Measurements from ENCODE around the gene HSF2. TPM values are rescaled to one million over a fixed set of nuclear protein-coding genes. Genes with fewer than 3 reads are reported as not detected.

Gene HSF2
- total RNA-seq, 1 experiment from 2014 or later: 19.8 TPM

GRCh38 chr6:122476131-122476530 is 76.7 kb downstream of the HSF2 start:
- no peak overlapping the region for H2AFZ ChIP-seq (ENCODE audit: low read depth, low read length, poor library complexity, severe bottlenecking)
- no peak overlapping the region for H3K4me3 ChIP-seq (replicated peaks in 1 of 2; ENCODE audit: low read depth in 1 of 2, low read length in 2 of 2)
- no peak overlapping the region for H3K27ac ChIP-seq (ENCODE audit: low read depth, low read length)
- CTCF ChIA-PET: no interaction called here
- no peaks in the 10 kb centered on the region for H4K20me1 ChIP-seq (ENCODE audit: insufficient read depth)
- no peaks in the 10 kb centered on the region for H3K27me3 ChIP-seq (ENCODE audit: insufficient read depth, low read length)
- intact Hi-C loops (cut with micrococcal nuclease): loop anchor here (1.0 to 5.0 kb wide), 3 partner anchors 251 to 841 kb away; no protein-coding TSS in a partner anchor
- RAD21 ChIA-PET (ENCODE audit: low non-redundant PET in 1 of 2, low total read pairs in 2 of 2, uncharacterized antibody in 2 of 2, unreplicated experiment in 2 of 2): no interaction called here
- TF ChIP-seq RAD21 (IDR thresholded peaks at IDR 0.05; ENCODE audit: low read depth) (peak; percentile 73), EGR1 (IDR thresholded peaks at IDR 0.05; ENCODE audit: low read depth) (no peak), CTCF (IDR thresholded peaks at IDR 0.05 in 2 of 3, conservative IDR thresholded peaks at IDR 0.05 in 1 of 3; ENCODE audit: borderline replicate concordance in 1 of 3, insufficient read depth in 1 of 3, low read depth in 2 of 3, low read length in 2 of 3) (peak; percentile 33 to 77 (median 61); a peak in 5 of 6 replicates), CEBPB (IDR thresholded peaks at IDR 0.05; ENCODE audit: low read depth) (no peak), REST (IDR thresholded peaks at IDR 0.05; ENCODE audit: low read depth) (no peak)
- H3K9ac ChIP-seq (ENCODE audit: low read length): no peak overlapping the region
- POLR2A ChIA-PET: no interaction called here
- no peaks in the 10 kb centered on the region for H3K9me2 ChIP-seq (ENCODE audit: insufficient read depth)
- peaks cover 5% of the 10 kb centered on the region for H3K79me2 ChIP-seq (ENCODE audit: insufficient read depth, low read length)
- DNase-seq (ENCODE audit: low read depth, low spot score) (no peak), ATAC-seq (no peak)
- no peaks in the 10 kb centered on the region for H3K36me3 ChIP-seq (ENCODE audit: control insufficient read depth in 1 of 2, insufficient read depth in 2 of 2, low read length in 2 of 2)
- no peak overlapping the region for H3K4me2 ChIP-seq (ENCODE audit: low read length)
- H3K9me3 ChIP-seq (ENCODE audit: control insufficient read depth in 1 of 2, insufficient read depth in 1 of 2, low read depth in 1 of 2, low read length in 2 of 2): no peaks in the 10 kb centered on the region
- H3K4me1 ChIP-seq (ENCODE audit: control insufficient read depth in 1 of 2, insufficient read depth in 2 of 2, low read length in 2 of 2): peaks cover 0 to 4% of the 10 kb centered on the region in 2 experiments; a peak in 1 of 4 replicates
- no TSS peak for BruUV-seq (replicated peaks)

Measured in HCT116 (cell line).